GM18511 (cell line): ENCODE measurements around the gene SGIP1.
"Not testable (repeated sequence)": the region's sequence is repeated elsewhere in the genome, so short reads cannot be mapped to it uniquely, and the experiment has no call there.

Experiments used
- ATAC-seq: cut with Tn5 transposase; IDR thresholded peaks from one replicate; pipeline ENCODE4 v1.9.1; 2021; ENCODE audit warnings: mild to moderate bottlenecking, moderate library complexity; ENCODE audit not compliant: unreplicated experiment

Gene SGIP1

DNA sequence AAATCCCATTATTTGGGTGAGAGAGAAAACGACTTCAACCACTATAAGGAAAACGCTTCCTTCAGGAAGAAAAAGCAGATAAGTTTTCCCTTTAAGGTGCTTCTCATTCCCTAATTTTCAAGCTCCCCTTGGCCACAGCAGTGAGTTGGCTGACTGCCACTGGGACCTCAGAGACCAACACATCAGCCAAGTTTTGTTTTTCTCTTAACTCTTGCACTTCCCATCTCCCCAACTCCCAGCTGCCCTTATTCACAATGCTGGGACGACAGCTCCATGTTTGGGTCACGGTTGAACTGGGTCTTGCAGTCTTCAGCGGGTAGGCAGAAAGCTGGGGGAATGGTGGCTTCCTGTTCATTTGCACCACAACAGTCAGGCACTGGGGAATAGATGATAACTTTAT, 18.9 kb downstream of the SGIP1 start:
- no peak for ATAC-seq

DNA sequence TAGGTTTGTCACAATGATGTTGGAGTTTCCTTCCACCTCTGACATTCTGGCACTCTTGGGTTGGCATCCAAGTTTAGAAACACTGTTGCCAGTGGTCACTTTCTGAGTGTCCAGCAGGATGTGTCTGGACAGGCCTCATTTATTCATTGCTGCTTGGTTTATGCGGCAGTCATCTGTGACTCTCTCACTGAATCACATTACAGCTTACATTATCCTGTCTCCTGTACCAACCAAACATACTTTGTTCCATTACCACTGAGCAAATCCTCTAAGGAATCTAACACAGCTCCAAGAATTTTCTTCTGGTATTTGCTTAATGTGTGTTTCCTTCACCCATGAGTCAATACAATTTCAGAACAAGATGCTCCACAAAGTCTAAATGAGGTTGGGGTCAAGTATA, 19.9 kb downstream of the SGIP1 start:
- no peak for ATAC-seq

DNA sequence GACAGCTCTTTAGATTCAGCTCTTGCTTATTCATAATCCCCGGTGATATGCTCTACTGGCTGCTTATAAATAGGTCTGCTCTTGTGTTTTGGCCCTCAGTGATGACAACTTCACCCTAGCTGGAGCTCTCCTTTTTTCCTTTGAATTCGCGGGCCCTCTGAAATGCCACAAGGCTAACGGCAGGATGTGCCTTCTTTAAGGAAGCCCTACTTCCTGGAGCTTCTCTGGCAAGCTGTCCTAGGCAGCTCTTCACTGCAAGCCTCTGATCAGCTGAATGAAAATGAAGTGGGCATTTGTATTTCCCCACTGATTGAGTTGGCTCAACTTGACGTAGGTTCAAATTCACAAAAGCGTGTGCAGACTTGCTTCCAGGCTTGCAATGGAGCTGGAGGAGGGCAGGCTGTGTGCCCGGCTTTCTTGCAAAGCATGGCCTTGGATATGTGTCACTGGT, 22.2 kb downstream of the SGIP1 start:
- ATAC-seq = no peak

DNA sequence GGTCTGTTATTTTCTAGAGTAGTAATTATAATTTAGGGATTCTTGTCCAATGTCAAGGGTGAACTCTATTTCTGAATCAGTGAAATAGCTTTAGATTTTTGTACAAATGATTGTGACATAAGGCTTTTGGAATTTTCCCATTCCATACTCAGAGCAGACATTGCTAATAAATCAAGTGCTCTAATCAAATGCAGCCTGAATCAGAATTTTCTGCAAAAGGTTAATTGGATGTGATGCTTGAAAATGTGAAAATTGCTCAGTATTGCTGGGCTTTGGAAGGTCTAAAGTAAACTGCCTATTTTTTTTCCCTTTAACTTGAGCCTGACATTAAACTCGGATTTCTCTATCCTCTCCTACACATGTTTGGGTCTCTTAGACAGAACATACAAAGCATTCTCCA, 23.2 kb downstream of the SGIP1 start:
- ATAC-seq = no peak

DNA sequence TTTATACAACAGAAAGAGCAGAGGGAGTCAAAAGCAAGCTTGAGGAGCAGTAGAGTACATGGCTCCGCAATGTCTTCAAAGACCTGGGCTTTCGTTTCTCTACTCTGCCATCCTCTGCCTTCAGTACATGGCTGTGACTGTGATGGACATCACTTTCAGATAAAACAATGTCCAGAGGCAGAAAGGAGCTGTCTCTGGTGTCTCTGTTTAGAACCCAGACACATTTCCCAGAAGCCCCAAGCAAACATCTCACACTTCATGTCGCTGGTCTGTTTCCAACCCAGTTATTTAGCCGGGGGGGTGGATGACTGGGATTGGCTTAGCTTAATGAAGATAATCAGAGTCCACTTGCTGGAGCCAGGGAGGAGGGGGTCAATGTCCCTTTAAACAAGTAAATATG, 25.6 kb downstream of the SGIP1 start:
- no peak for ATAC-seq

GRCh38 chr1:66562561-66562960, 28.6 kb downstream of the SGIP1 start:
- ATAC-seq = no peak

- ATAC-seq = no peak
Measured at GRCh38 chr1:66563094-66563800, 29.3 kb downstream of the SGIP1 start.

- ATAC-seq = no peak
Measured at GRCh38 chr1:66563941-66564630, 30.1 kb downstream of the SGIP1 start.

DNA sequence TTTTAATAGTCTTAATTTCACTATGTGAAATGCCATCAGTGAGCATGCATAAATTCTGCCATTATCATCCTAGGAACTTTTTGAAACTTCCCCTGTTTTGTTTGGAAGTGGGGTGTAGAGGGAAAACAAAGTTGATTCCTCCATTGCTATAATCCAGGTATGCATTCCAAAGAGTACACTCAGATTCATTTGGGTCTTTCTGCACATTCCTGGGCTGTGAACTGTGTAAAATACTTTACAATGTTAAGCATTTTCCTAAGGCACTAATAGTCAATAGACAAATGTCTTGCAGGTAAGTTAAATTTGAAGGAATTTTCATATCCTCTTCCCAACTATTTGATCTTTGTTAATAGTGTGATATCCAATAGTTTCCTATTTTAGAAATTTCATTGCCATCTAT, 36.2 kb downstream of the SGIP1 start:
- no peak for ATAC-seq

DNA sequence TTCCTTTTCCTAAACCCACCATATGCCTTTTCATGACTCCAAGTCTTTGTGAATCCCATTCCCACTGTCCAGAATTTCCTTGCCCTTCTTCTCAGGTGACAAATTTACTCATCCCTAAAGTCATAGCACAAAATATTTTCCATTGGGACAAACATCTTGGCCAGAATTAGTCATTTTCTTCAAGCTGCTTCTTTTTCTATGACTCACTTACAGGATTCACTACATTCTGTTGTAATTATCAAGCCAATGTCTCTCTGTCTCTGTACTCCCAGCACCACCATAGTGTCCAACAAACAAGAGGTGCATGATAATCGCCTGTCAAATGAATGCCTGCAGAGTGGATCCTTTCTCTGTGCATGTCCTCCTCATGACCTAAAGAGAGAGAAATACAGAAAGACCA, 37.8 kb downstream of the SGIP1 start:
- no peak for ATAC-seq

DNA sequence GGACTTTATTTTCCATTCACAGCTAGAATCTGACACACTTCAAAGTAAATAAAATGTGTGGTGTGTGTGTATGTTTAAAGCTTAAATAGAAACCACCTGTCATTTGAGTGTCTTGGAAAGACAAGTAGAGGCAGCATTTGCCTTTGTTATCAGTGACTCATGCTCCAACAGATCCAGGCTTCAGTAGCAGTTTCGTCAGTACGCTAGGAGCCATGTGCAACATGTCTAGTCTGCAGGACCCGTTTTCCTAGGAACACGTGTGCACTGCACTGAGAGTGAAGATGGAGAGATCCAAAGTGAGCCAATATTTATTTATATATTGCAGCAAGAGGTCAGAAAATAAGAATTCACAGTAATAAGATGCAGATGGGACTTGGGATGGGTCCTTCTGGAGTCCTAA, 41.8 kb downstream of the SGIP1 start:
- no peak for ATAC-seq

DNA sequence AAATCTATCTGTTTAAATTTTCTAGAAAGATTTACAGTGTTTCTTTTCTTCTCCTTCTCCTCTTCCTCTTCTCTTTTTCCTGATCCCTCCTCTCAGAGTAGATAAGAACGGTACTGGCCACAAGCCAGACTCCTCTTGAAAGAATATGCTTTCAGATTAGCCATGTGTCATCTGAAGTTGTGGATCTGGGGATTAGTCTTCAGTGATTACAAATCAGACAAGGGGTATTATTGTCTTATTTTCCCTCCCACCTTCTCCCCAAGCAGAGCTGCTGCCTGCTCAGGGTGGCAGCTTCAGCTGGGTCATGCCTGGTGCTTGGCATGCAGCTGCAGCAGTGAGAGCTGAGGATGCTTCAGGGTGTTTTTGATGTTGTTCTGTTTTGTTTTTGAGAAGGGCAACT, 42.7 kb downstream of the SGIP1 start:
- ATAC-seq = no peak

DNA sequence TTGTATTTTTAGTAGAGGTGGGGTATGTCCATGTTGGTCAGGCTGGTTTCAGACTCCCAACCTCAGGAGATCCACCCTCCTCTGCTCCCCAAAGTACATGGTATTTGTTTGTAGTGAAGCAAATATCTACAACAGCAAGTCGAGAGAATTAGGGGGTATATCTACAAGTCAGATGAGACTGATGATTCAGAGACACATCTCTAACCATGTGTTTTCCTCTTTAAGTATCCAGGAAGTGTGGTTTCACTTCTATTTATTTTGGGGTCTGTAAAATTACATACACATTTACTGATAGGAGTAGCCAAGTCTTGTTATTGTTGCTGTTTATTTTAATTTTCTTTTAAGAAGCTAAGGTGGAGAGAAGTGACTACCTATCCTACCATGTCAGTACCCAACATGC, 44.9 kb downstream of the SGIP1 start:
- no peak for ATAC-seq

GRCh38 chr1:66580081-66580480, 46.1 kb downstream of the SGIP1 start:
- no peak for ATAC-seq

DNA sequence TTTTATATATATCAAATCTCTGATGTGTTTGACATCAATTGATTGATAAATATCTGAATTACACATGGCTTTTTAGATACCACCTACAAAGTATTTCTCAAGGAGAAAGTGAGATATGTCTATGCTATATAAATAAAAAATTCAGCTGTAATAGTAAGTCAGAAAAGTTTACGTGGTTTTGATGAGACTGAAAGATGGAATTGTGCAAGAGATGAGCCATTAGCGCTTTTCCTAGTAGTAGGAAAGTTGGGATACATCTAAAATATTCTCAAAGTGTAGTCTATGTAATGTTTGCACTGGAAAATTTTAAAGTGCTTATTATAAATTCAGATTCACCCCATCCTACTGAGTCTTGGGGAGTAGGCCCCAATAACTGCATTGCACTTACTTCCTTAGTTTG, 49.1 kb downstream of the SGIP1 start:
- ATAC-seq = no peak

GRCh38 chr1:66585002-66585401, 51.0 kb downstream of the SGIP1 start:
- ATAC-seq = no peak

- no peak for ATAC-seq
Measured at GRCh38 chr1:66589326-66589725, 55.4 kb downstream of the SGIP1 start.

DNA sequence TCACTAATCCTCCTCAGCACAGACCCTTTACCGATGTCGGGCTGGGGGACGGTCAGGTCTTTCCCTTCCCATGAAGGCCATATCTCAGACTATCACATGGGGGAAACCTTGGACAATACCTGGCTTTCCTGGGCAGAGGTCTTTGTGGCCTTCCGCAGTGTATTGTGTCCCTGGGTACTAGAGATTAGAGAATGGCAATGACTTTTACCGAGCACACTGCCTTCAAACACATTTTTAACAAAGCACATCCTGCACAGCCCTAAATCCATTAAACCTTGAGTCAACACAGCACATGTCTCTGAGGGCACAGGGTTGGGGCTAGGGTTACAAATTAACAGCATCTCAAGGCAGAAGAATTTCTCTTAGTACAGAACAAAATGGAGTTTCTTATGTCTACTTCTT, 58.2 kb downstream of the SGIP1 start:
- not testable (repeated sequence) for ATAC-seq

DNA sequence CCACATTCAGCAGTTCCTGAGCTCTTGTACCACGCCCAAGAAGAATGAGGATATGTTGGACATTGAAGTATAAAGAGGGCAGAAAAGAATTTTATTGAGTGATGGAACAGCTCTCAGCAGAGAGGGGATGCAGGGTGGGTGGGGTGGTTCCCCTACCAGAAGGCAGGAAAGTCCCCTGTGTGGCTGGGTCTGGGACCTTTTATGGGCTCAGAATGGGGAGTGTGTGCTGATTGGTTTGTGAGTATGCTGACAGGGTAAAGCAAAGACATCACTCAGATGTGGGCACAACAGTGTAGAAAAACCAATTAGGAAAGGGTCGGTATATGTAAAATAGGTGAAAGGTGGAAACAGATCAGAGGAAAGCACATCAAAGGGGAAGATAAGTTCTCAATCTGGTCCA, 62.2 kb downstream of the SGIP1 start:
- no peak for ATAC-seq

DNA sequence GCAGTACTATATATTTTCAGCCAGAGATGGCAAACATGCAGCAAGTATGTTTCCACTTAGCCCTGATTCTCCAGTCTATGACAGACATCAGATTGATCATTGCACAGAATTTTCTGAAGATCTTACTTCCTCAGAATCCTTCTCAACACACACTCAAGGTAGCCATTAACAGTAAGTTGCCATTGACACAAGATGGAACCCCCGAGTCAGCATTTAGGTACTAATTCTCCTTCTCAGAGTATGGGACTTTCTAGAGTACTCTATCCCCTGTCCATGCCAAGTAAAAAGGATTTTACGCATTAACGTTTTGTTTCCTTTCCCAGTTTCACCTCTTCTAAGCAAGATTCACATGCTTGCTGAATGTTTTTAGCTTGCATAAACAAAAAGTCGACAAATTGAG, 63.5 kb downstream of the SGIP1 start:
- no peak for ATAC-seq

DNA sequence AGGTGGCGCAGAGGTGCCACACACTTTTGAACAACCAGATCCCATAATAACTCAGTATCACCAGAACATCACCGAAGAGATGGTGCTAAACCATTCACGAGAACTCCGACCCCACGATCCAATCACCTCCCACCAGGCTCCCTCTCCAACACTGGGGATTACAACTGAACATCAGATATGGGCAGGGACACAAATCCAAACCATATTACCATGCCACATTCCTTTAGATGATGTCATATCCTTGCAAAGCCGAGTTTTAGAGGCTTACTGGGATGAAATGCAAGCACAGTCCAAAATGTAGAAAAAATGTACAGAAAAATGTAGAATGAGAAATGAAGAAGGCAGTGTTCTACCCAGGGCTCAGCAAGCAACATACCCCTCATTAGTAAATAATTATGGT, 64.7 kb downstream of the SGIP1 start:
- ATAC-seq = no peak

- ATAC-seq = no peak
Measured at GRCh38 chr1:66599346-66599745, 65.4 kb downstream of the SGIP1 start.
